Panc1 (cell line): Measurements from ENCODE around the gene SMTNL2. TPM values are rescaled to one million over a fixed set of nuclear protein-coding genes. Genes with fewer than 3 reads are reported as not detected.

Experiments used
- ATAC-seq: fragments of 200-7000 bp; cut with Tn5 transposase; 2 replicates; pipeline ENCODE4 v1.9.1; 2020; ENCODE audit warnings: mild to moderate bottlenecking, moderate library complexity
- BruUV-seq: library from RNA; stranded (reverse); fragments of 400-500 nt; replicated peaks from 2 replicates; lab custom pipeline; 2021; lab: Mats Ljungman, UMichigan
- CTCF ChIA-PET: fragments of 300-600 bp; sonication (Branson Sonifier 250); formaldehyde crosslinking; loops from one replicate; lab custom pipeline; 2022; ENCODE audit warnings: antibody characterized with exemption; lab: Charles Lee
- POLR2A ChIA-PET: fragments of 300-600 bp; sonication (Branson Sonifier 250); formaldehyde crosslinking; loops from one replicate; lab custom pipeline; 2022; ENCODE audit warnings: antibody characterized with exemption; lab: Charles Lee
- DNase-seq: peaks from one replicate; pipeline ENCODE4 v3.0.0-alpha.2; 2010; ENCODE audit warnings: low read depth, low spot score
- H3K27ac ChIP-seq: 2 replicates; pipeline ENCODE4 v1.5.1; 2011; ENCODE audit warnings: mild to moderate bottlenecking, low read length, inconsistent platforms
- H3K27me3 ChIP-seq: fragments of 200-500 bp; sonication (Bioruptor generic); 2 replicates; pipeline ENCODE4 v1.6.0; 2014; ENCODE audit warnings: low read length, inconsistent platforms; ENCODE audit not compliant: control insufficient read depth, insufficient read depth
- H3K36me3 ChIP-seq: fragments of 200-500 bp; sonication (Bioruptor generic); 2 replicates; pipeline ENCODE4 v1.5.1; 2014; ENCODE audit warnings: inconsistent platforms, mild to moderate bottlenecking, low read length, moderate library complexity; ENCODE audit not compliant: control insufficient read depth, insufficient read depth
- H3K4me1 ChIP-seq: 2 replicates; pipeline ENCODE4 v1.5.1; 2011; ENCODE audit warnings: inconsistent platforms, mild to moderate bottlenecking, low read length, moderate library complexity; ENCODE audit not compliant: control insufficient read depth, insufficient read depth
- H3K4me3 ChIP-seq, 2 experiments: 2 replicates each; pipeline ENCODE4 v1.5.1; 2011 to 2012; ENCODE audit warnings: low read depth in 2 of 2, low read length in 2 of 2, mild to moderate bottlenecking in 2 of 2, inconsistent platforms in 1 of 2, moderate library complexity in 1 of 2
- H3K9me3 ChIP-seq: fragments of 200-500 bp; sonication (Bioruptor generic); 2 replicates; pipeline ENCODE4 v1.5.1; 2014; ENCODE audit warnings: low read depth, mild to moderate bottlenecking, inconsistent platforms, low read length, moderate library complexity; ENCODE audit not compliant: control insufficient read depth, insufficient read depth
- CTCF ChIP-seq: fragments of 450-650 bp; IDR thresholded peaks from 2 replicates; pipeline ENCODE4 v1.5.1; 2017; ENCODE audit warnings: mild to moderate bottlenecking
- POLR2AphosphoS5 ChIP-seq: IDR thresholded peaks from 2 replicates; pipeline ENCODE4 v1.6.1; 2012; ENCODE audit warnings: mild to moderate bottlenecking, low read depth, low read length, moderate library complexity
- SIN3A ChIP-seq: IDR thresholded peaks from 2 replicates; pipeline ENCODE4 v1.6.1; 2012; ENCODE audit warnings: low read depth, mild to moderate bottlenecking, low read length, moderate library complexity, borderline replicate concordance; ENCODE audit not compliant: insufficient read depth
- TCF7L2 ChIP-seq: IDR thresholded peaks from 2 replicates; pipeline ENCODE4 v1.6.1; 2011; ENCODE audit warnings: mild to moderate bottlenecking, low read depth, low read length, inconsistent platforms
- in situ Hi-C: cut with HindIII; loops from 2 replicates; pipeline ENCODE4 v1.10.0; 2016; ENCODE audit warnings: low sequenced_read_pairs, low pct_unique_long_range_greater_than_20kb
- intact Hi-C: fragments of 100-400 bp; cut with micrococcal nuclease; formaldehyde crosslinking; loops from one replicate; pipeline ENCODE4 v1.10.0; 2022; ENCODE audit not compliant: unreplicated experiment
- total RNA-seq: library from RNA; stranded (reverse); gene quantifications from one replicate; pipeline ENCODE4 v1.2.1, GENCODE V29; 2021; ENCODE audit not compliant: unreplicated experiment
- TF ChIP-seq, protein P1 (sequence below), 2 experiments: IDR thresholded peaks; 2 replicates each; pipeline ENCODE4 v1.6.1; 2011 to 2012; ENCODE audit warnings: low read depth in 2 of 2, control low read depth in 1 of 2, low read length in 1 of 2, mild to moderate bottlenecking in 1 of 2, moderate library complexity in 1 of 2; ENCODE audit not compliant: insufficient read depth in 1 of 2

SMTNL2 gene
- total RNA-seq, 1 experiment from 2014 or later = not detected

GRCh38 chr17:4585638-4585994 is 1.3 kb downstream of the SMTNL2 start:
- no peaks in the 10 kb centered on the region for H3K9me3 ChIP-seq
- DNase-seq (no peak), ATAC-seq (no peak)
- ChIA-PET CTCF (no interaction called here), POLR2A (no interaction called here)
- no peak overlapping the region for H3K4me3 ChIP-seq
- BruUV-seq = no TSS peak
- H3K27me3 ChIP-seq = no peaks in the 10 kb centered on the region; the same call in 1 of the 2 replicates
- H3K36me3 ChIP-seq = no peaks in the 10 kb centered on the region
- in situ Hi-C loops (no loop called here), intact Hi-C loops (no loop called here)
- H3K27ac ChIP-seq = no peak overlapping the region
- no peaks in the 10 kb centered on the region for H3K4me1 ChIP-seq
- TF ChIP-seq CTCF (no peak), SIN3A (no peak), TCF7L2 (no peak)

- ChIA-PET CTCF (interaction anchor here (0.5 kb wide), 1 partner anchor 22 kb away, joined by 5 read pairs; no protein-coding TSS in a partner anchor), POLR2A (no interaction called here)
- Histone ChIP-seq H3K36me3 (no peaks in the 10 kb centered on the region), H3K9me3 (no peaks in the 10 kb centered on the region), H3K4me1 (no peaks in the 10 kb centered on the region), H3K4me3 (no peak overlapping the region), H3K27ac (no peak overlapping the region), H3K27me3 (no peaks in the 10 kb centered on the region; the same call in 1 of the 2 replicates)
- TF ChIP-seq, protein P1, sequence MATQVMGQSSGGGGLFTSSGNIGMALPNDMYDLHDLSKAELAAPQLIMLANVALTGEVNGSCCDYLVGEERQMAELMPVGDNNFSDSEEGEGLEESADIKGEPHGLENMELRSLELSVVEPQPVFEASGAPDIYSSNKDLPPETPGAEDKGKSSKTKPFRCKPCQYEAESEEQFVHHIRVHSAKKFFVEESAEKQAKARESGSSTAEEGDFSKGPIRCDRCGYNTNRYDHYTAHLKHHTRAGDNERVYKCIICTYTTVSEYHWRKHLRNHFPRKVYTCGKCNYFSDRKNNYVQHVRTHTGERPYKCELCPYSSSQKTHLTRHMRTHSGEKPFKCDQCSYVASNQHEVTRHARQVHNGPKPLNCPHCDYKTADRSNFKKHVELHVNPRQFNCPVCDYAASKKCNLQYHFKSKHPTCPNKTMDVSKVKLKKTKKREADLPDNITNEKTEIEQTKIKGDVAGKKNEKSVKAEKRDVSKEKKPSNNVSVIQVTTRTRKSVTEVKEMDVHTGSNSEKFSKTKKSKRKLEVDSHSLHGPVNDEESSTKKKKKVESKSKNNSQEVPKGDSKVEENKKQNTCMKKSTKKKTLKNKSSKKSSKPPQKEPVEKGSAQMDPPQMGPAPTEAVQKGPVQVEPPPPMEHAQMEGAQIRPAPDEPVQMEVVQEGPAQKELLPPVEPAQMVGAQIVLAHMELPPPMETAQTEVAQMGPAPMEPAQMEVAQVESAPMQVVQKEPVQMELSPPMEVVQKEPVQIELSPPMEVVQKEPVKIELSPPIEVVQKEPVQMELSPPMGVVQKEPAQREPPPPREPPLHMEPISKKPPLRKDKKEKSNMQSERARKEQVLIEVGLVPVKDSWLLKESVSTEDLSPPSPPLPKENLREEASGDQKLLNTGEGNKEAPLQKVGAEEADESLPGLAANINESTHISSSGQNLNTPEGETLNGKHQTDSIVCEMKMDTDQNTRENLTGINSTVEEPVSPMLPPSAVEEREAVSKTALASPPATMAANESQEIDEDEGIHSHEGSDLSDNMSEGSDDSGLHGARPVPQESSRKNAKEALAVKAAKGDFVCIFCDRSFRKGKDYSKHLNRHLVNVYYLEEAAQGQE (IDR thresholded peaks at IDR 0.05; ENCODE audit: insufficient read depth in 1 of 2, low read depth in 2 of 2, low read length in 1 of 2) = no peak
- TF ChIP-seq SIN3A (no peak), TCF7L2 (no peak), CTCF (no peak), POLR2AphosphoS5 (no peak)
- no TSS peak for BruUV-seq
- in situ Hi-C loops = no loop called here
- DNase-seq = no peak
- intact Hi-C loops = no loop called here
- ATAC-seq = no peak
Measured at GRCh38 chr17:4586043-4586442, 1.7 kb downstream of the SMTNL2 start.
